Endothelial cell (in vitro differentiated cells): ENCODE data around the gene MOB3B. TPM values are rescaled to one million over a fixed set of nuclear protein-coding genes. Genes with fewer than 3 reads are reported as not detected.

ENCODE experiments used
- DNase-seq: peaks from one replicate; pipeline ENCODE4 v3.0.0; 2021; ENCODE audit warnings: low spot score
- H3K27ac Mint-ChIP-seq: one replicate; pipeline ENCODE4 v1.8.0; 2021; ENCODE audit warnings: mixed read lengths, inconsistent platforms; ENCODE audit not compliant: unreplicated experiment
- H3K27me3 Mint-ChIP-seq: one replicate; pipeline ENCODE4 v1.8.0; 2021; ENCODE audit warnings: mild to moderate bottlenecking, moderate library complexity, mixed read lengths, inconsistent platforms; ENCODE audit not compliant: unreplicated experiment
- H3K36me3 Mint-ChIP-seq: one replicate; pipeline ENCODE4 v1.8.0; 2021; ENCODE audit warnings: mild to moderate bottlenecking, low read depth, mixed read lengths, inconsistent platforms; ENCODE audit not compliant: unreplicated experiment
- H3K4me1 Mint-ChIP-seq: one replicate; pipeline ENCODE4 v1.8.0; 2021; ENCODE audit warnings: mild to moderate bottlenecking, mixed read lengths, inconsistent platforms; ENCODE audit not compliant: unreplicated experiment
- H3K4me3 Mint-ChIP-seq: one replicate; pipeline ENCODE4 v1.8.0; 2021; ENCODE audit warnings: mild to moderate bottlenecking, mixed read lengths, inconsistent platforms; ENCODE audit not compliant: unreplicated experiment
- H3K9me3 Mint-ChIP-seq: one replicate; pipeline ENCODE4 v1.8.0; 2021; ENCODE audit warnings: mixed read lengths, inconsistent platforms; ENCODE audit not compliant: unreplicated experiment
- total RNA-seq: library from RNA; stranded (reverse); fragmentation: NEBNext Ultra II Directional; extraction: Animal tissue kit (Norgen Biotek cat#: 25700); gene quantifications from one replicate; pipeline ENCODE4 v1.2.1, GENCODE V29; 2021; ENCODE audit not compliant: unreplicated experiment
- TF ChIP-seq, protein P1 (sequence below): fragments of 200-600 bp; sonication (generic); IDR thresholded peaks from one replicate; pipeline ENCODE4 v1.5.0; 2021; ENCODE audit warnings: antibody characterized with exemption; ENCODE audit not compliant: unreplicated experiment

The MOB3B gene
- total RNA-seq, 1 donor from 2014 or later: 6.4 TPM

GRCh38 chr9:27385606-27386322 is 143.8 kb downstream of the MOB3B start:
- TF ChIP-seq, protein P1, sequence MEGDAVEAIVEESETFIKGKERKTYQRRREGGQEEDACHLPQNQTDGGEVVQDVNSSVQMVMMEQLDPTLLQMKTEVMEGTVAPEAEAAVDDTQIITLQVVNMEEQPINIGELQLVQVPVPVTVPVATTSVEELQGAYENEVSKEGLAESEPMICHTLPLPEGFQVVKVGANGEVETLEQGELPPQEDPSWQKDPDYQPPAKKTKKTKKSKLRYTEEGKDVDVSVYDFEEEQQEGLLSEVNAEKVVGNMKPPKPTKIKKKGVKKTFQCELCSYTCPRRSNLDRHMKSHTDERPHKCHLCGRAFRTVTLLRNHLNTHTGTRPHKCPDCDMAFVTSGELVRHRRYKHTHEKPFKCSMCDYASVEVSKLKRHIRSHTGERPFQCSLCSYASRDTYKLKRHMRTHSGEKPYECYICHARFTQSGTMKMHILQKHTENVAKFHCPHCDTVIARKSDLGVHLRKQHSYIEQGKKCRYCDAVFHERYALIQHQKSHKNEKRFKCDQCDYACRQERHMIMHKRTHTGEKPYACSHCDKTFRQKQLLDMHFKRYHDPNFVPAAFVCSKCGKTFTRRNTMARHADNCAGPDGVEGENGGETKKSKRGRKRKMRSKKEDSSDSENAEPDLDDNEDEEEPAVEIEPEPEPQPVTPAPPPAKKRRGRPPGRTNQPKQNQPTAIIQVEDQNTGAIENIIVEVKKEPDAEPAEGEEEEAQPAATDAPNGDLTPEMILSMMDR: no peak
- no peak for DNase-seq
- Mint-ChIP-seq H3K27me3 (peaks cover 2% of the 10 kb centered on the region), H3K4me1 (peaks cover 10% of the 10 kb centered on the region), H3K4me3 (no peak overlapping the region), H3K36me3 (no peaks in the 10 kb centered on the region), H3K9me3 (no peaks in the 10 kb centered on the region), H3K27ac (no peak overlapping the region)

DNA sequence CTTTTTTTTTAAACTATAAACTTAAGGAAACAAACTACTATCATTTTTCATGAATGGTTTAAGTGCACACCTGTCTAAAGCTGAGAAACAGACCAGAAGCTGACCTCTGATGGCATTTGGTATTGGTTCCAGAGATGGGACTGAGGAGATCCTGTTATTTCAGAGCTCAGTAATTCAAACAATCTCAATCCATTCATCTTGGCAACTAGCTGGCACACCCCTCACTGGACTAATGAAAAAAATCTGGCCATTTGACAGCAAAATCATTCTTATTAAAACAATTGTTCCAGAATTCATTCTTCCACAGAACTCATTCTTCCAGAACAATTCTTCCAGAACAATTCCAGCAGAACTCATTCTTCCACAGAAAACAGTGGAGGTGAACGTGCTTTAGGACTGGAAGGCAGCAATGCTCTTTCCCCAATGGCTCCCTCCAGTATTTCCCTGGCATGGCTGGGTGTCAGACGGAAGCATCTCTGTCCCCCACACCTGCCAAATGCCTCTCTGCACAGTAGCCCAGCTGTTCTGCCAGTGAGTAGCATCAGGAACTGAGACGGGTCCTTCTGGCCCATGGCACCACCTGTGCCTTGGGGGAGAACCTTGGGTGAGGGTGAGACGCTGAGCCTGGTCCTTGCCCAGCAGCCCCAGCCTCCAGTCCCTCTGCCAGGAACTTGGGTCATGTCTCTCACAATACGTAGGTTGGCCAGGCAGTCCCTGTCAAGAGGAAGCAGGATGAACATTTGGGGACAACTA is 145.2 kb downstream of the MOB3B start:
- Mint-ChIP-seq H3K27ac (no peak overlapping the region), H3K4me3 (no peak overlapping the region), H3K36me3 (no peaks in the 10 kb centered on the region), H3K4me1 (peaks cover 11% of the 10 kb centered on the region), H3K27me3 (peaks cover 2% of the 10 kb centered on the region), H3K9me3 (no peaks in the 10 kb centered on the region)
- no peak for DNase-seq
- TF ChIP-seq, protein P1: no peak

DNA sequence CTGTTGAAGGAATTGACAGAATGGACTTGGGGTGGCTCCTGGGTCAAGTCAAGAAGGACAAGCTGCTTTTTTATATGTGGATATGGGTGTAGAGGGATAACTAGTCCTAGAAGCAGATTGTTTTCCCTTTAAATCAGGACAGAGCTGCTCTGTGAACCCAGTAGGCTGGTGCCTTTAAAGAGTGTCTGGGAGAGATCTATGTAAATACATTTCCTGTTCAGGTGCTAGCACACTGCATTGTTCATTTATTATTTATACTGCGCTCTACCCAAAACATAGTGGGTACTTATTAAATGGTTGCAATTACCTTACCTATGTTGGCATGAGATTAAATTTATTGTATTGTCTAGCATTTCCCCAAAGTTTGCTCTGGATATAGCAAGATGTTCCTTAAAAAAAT is 146.1 kb downstream of the MOB3B start:
- TF ChIP-seq, protein P1: no peak
- Mint-ChIP-seq H3K36me3 (no peaks in the 10 kb centered on the region), H3K27ac (no peak overlapping the region), H3K9me3 (no peaks in the 10 kb centered on the region), H3K4me1 (peaks cover 17% of the 10 kb centered on the region), H3K27me3 (peaks cover 5% of the 10 kb centered on the region), H3K4me3 (no peak overlapping the region)
- DNase-seq: no peak

- H3K36me3 Mint-ChIP-seq: no peaks in the 10 kb centered on the region
- H3K9me3 Mint-ChIP-seq: no peaks in the 10 kb centered on the region
- H3K4me3 Mint-ChIP-seq: no peak overlapping the region
- peaks cover 18% of the 10 kb centered on the region for H3K4me1 Mint-ChIP-seq
- DNase-seq: no peak
- TF ChIP-seq, protein P1: no peak
- H3K27me3 Mint-ChIP-seq: peaks cover 5% of the 10 kb centered on the region
- no peak overlapping the region for H3K27ac Mint-ChIP-seq
These were observed 146.6 kb downstream of the MOB3B start for GRCh38 chr9:27382975-27383374.

DNA sequence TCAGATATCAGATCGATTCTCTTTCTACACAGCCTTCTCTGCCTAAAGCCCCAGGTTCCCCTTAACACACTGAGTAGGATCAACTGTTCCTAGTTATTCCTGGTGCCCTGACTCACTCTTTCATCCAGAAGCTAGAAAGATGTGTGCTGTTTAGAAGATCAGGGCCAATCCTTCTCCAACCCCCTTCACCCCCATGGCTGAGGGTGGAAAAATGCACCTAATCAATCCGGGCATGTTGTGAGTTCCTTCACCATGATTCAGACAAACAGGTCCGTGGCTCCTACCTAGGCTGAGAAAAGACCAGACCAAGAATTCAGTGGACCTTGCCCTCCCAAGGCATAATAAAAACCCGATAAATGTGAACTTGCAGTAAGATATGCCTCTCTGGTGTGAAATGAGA is 147.3 kb downstream of the MOB3B start:
- TF ChIP-seq, protein P1: no peak
- Mint-ChIP-seq H3K4me1 (peaks cover 18% of the 10 kb centered on the region), H3K9me3 (no peaks in the 10 kb centered on the region), H3K27me3 (peaks cover 5% of the 10 kb centered on the region), H3K4me3 (no peak overlapping the region), H3K36me3 (no peaks in the 10 kb centered on the region), H3K27ac (no peak overlapping the region)
- DNase-seq: no peak
